ENCODE results near the gene GJB5.

DNA sequence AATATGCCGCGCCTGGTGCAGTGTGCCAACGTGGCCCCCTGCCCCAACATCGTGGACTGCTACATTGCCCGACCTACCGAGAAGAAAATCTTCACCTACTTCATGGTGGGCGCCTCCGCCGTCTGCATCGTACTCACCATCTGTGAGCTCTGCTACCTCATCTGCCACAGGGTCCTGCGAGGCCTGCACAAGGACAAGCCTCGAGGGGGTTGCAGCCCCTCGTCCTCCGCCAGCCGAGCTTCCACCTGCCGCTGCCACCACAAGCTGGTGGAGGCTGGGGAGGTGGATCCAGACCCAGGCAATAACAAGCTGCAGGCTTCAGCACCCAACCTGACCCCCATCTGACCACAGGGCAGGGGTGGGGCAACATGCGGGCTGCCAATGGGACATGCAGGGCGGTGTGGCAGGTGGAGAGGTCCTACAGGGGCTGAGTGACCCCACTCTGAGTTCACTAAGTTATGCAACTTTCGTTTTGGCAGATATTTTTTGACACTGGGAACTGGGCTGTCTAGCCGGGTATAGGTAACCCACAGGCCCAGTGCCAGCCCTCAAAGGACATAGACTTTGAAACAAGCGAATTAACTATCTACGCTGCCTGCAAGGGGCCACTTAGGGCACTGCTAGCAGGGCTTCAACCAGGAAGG lies 30.5 kb downstream of the GJB5 start:
- TF ChIP-seq POLR2AphosphoS5 (IDR thresholded peaks at IDR 0.05; ENCODE audit: low read depth, low read length) (no peak), TAF1 (IDR thresholded peaks at IDR 0.05; ENCODE audit: low read depth, low read length) (no peak), POLR2A (IDR thresholded peaks at IDR 0.05; ENCODE audit: low read depth, low read length) (no peak)

Data from GM12891 (cell line).